ENCODE data around the gene FGD6.
"Not testable (repeated sequence)": the region's sequence is repeated elsewhere in the genome, so short reads cannot be mapped to it uniquely, and the experiment has no call there.

Gene FGD6

DNA sequence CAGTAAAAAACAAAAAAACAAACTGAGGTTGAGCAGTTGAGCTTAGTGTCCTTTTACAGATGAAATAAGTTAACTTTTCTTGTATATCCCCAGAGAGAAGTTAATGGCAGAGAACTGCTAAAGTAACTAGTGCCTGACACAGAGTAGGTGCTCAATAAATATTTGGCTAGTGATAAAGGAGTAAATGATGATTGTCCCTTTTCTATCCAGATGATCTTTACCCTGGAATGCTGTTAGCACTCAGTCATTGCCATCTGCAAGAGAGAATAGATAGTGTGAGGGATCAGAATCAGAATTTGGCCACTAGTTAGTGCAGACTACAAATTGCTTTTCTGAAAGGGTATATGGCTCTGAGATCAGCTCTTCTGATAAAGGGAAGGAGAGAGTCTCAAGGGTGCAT lies 21.9 kb upstream of the FGD6 start:
- no peak for DNase-seq (ENCODE audit: insufficient read length, low spot score)
- FAIRE-seq, result no peak
- TF ChIP-seq POU2F2 (IDR thresholded peaks at IDR 0.05; ENCODE audit: low read depth, low read length) (no peak), SPI1 (IDR thresholded peaks at IDR 0.05; ENCODE audit: low read depth, low read length) (no peak), POLR2AphosphoS5 (IDR thresholded peaks at IDR 0.05; ENCODE audit: low read depth, low read length) (no peak), PAX5 (IDR thresholded peaks at IDR 0.05; ENCODE audit: insufficient read depth, low read length, severe bottlenecking) (no peak), POLR2A (IDR thresholded peaks at IDR 0.05; ENCODE audit: low read depth, low read length) (no peak), TAF1 (IDR thresholded peaks at IDR 0.05; ENCODE audit: low read depth, low read length) (no peak)

DNA sequence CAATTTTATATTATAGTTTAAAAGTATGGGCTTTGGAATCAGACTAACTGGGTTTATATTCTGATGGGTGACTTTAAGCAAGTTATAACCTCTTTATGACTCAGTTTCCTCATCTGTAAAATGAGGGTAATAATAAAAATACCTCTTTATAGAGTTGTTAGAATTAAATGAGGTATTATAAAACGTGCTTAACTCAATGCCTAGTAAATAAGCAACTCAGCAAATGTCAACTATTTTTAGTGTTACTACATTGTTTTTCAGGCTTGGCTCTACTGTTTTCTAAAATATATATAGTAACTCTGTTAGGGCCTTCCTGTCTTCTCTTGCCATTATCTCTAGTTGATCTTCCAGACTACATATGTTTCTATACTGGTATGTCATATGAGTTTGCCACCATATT lies 20.9 kb upstream of the FGD6 start:
- no peak for TF ChIP-seq TAF1 (IDR thresholded peaks at IDR 0.05; ENCODE audit: low read depth, low read length)
- no peak for TF ChIP-seq POU2F2 (IDR thresholded peaks at IDR 0.05; ENCODE audit: low read depth, low read length)
- no peak for TF ChIP-seq PAX5 (IDR thresholded peaks at IDR 0.05; ENCODE audit: insufficient read depth, low read length, severe bottlenecking)
- no peak for TF ChIP-seq POLR2AphosphoS5 (IDR thresholded peaks at IDR 0.05; ENCODE audit: low read depth, low read length)
- no peak for TF ChIP-seq SPI1 (IDR thresholded peaks at IDR 0.05; ENCODE audit: low read depth, low read length)
- TF ChIP-seq POLR2A (IDR thresholded peaks at IDR 0.05; ENCODE audit: low read depth, low read length), result no peak
- DNase-seq (ENCODE audit: insufficient read length, low spot score), result no peak
- no peak for FAIRE-seq

- no peak for DNase-seq (ENCODE audit: insufficient read length, low spot score)
- no peak for TF ChIP-seq TAF1 (IDR thresholded peaks at IDR 0.05; ENCODE audit: low read depth, low read length)
- no peak for TF ChIP-seq POU2F2 (IDR thresholded peaks at IDR 0.05; ENCODE audit: low read depth, low read length)
- TF ChIP-seq POLR2AphosphoS5 (IDR thresholded peaks at IDR 0.05; ENCODE audit: low read depth, low read length), result no peak
- TF ChIP-seq PAX5 (IDR thresholded peaks at IDR 0.05; ENCODE audit: insufficient read depth, low read length, severe bottlenecking), result no peak
- no peak for TF ChIP-seq POLR2A (IDR thresholded peaks at IDR 0.05; ENCODE audit: low read depth, low read length)
- no peak for TF ChIP-seq SPI1 (IDR thresholded peaks at IDR 0.05; ENCODE audit: low read depth, low read length)
- no peak for FAIRE-seq
Observed at GRCh38 chr12:95237315-95237714, 20.0 kb upstream of the FGD6 start.

DNA sequence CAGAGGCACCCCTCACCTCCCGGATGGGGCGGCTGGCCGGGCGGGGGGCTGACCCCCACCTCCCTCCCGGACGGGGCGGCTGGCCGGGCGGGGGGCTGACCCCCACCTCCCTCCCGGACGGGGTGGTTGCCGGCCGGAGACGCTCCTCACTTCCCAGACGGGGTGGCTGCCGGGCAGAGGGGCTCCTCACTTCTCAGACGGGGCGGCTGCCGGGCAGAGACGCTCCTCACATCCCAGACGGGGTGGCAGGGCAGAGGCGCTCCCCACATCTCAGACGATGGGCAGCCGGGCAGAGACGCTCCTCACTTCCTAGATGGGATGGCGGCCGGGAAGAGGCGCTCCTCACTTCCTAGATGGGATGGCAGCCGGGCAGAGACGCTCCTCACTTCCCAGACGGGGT lies 18.4 kb upstream of the FGD6 start:
- FAIRE-seq; DNase-seq (ENCODE audit: insufficient read length, low spot score): not testable (repeated sequence)

DNA sequence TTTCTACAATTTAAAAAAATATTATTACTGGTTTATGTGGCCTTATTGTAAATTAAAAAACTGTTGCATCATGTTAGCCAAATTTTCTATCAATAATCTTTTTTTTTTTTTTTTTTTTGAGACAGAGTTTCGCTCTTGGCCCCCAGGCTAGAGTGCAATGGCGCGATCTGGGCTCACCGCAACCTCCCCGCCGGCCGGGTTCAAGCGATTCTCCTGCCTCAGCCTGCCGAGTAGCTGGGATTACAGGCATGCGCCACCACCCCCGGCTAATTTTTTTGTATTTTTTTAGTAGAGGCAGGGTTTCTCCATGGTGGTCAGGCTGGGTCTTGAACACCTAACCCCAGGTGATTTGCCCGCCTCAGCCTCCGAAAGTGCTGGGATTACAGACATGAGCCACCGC lies 16.9 kb upstream of the FGD6 start:
- DNase-seq (ENCODE audit: insufficient read length, low spot score); FAIRE-seq: not testable (repeated sequence)

GRCh38 chr12:95231190-95231589 lies 13.9 kb upstream of the FGD6 start:
- TF ChIP-seq TAF1 (IDR thresholded peaks at IDR 0.05; ENCODE audit: low read depth, low read length) (no peak), POLR2AphosphoS5 (IDR thresholded peaks at IDR 0.05; ENCODE audit: low read depth, low read length) (no peak), PAX5 (IDR thresholded peaks at IDR 0.05; ENCODE audit: insufficient read depth, low read length, severe bottlenecking) (no peak), SPI1 (IDR thresholded peaks at IDR 0.05; ENCODE audit: low read depth, low read length) (no peak), POU2F2 (IDR thresholded peaks at IDR 0.05; ENCODE audit: low read depth, low read length) (no peak), POLR2A (IDR thresholded peaks at IDR 0.05; ENCODE audit: low read depth, low read length) (no peak)
- DNase-seq (ENCODE audit: insufficient read length, low spot score) (no peak), FAIRE-seq (no peak)

DNA sequence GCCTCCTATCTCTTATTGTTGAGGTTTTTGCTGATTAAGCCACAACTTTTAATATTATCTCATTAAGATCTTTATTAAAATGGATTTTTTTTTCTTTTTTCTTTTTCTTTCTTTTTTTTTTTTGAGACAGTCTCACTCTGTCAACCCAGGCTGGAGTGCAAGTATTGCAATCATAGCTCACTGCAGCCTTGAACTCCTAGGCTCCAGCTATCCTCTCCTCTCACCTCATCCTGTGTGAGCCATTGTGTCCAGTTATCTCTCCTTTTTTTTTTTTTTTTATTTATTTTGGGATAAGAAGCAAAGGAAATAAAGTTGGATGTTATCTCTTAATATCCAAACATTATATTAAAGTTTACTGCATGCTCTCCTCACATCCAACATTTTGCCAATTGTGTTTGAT lies 13.0 kb upstream of the FGD6 start:
- TF ChIP-seq SPI1 (IDR thresholded peaks at IDR 0.05; ENCODE audit: low read depth, low read length) (no peak), POU2F2 (IDR thresholded peaks at IDR 0.05; ENCODE audit: low read depth, low read length) (no peak), TAF1 (IDR thresholded peaks at IDR 0.05; ENCODE audit: low read depth, low read length) (no peak), PAX5 (IDR thresholded peaks at IDR 0.05; ENCODE audit: insufficient read depth, low read length, severe bottlenecking) (no peak), POLR2A (IDR thresholded peaks at IDR 0.05; ENCODE audit: low read depth, low read length) (no peak), POLR2AphosphoS5 (IDR thresholded peaks at IDR 0.05; ENCODE audit: low read depth, low read length) (no peak)
- FAIRE-seq (no peak), DNase-seq (ENCODE audit: insufficient read length, low spot score) (no peak)

DNA sequence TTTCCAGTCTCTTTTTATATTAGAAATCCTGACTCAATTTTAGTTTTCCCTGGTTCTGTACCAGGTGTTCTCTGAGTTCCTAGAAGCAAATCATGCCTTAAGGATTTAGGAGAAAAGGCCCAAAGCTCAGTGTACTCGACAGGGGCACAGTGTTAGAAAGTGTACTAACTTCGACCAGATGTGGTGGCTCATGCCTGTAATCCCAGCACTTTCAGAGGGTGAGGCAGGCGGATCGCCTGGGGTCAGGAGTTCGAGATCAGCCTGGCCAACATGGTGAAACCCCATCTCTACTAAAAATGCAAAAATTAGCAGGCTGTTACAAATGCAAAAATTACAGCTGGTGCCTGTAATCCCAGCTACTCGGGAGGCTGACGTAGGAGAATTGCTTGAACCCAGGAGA lies 12.4 kb upstream of the FGD6 start:
- TF ChIP-seq TAF1 (IDR thresholded peaks at IDR 0.05; ENCODE audit: low read depth, low read length) (no peak), SPI1 (IDR thresholded peaks at IDR 0.05; ENCODE audit: low read depth, low read length) (no peak), POLR2A (IDR thresholded peaks at IDR 0.05; ENCODE audit: low read depth, low read length) (no peak), POU2F2 (IDR thresholded peaks at IDR 0.05; ENCODE audit: low read depth, low read length) (no peak), POLR2AphosphoS5 (IDR thresholded peaks at IDR 0.05; ENCODE audit: low read depth, low read length) (no peak), PAX5 (IDR thresholded peaks at IDR 0.05; ENCODE audit: insufficient read depth, low read length, severe bottlenecking) (no peak)
- DNase-seq (ENCODE audit: insufficient read length, low spot score), result no peak
- no peak for FAIRE-seq

DNA sequence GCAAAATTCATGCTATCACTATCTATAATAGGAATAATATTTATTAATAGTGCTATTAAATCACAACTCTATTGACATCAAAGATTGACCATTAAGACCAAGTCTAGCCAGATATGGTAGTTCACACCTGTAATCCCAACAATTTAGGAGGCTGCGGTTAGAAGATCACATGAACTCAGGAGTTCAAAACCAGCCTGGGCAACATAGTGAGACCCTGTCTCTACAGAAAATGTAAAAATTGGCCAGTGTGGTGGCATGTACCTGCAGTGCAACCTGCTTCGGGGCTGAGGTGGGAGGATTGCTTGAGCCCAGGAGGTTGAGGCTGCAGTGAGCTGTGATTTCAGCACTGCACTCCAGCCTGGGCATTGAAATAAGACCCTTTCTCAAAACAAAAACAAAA lies 11.3 kb upstream of the FGD6 start:
- TF ChIP-seq POLR2AphosphoS5 (IDR thresholded peaks at IDR 0.05; ENCODE audit: low read depth, low read length) (no peak), POLR2A (IDR thresholded peaks at IDR 0.05; ENCODE audit: low read depth, low read length) (no peak), SPI1 (IDR thresholded peaks at IDR 0.05; ENCODE audit: low read depth, low read length) (no peak), TAF1 (IDR thresholded peaks at IDR 0.05; ENCODE audit: low read depth, low read length) (no peak), POU2F2 (IDR thresholded peaks at IDR 0.05; ENCODE audit: low read depth, low read length) (no peak), PAX5 (IDR thresholded peaks at IDR 0.05; ENCODE audit: insufficient read depth, low read length, severe bottlenecking) (no peak)
- no peak for DNase-seq (ENCODE audit: insufficient read length, low spot score)
- no peak for FAIRE-seq

DNA sequence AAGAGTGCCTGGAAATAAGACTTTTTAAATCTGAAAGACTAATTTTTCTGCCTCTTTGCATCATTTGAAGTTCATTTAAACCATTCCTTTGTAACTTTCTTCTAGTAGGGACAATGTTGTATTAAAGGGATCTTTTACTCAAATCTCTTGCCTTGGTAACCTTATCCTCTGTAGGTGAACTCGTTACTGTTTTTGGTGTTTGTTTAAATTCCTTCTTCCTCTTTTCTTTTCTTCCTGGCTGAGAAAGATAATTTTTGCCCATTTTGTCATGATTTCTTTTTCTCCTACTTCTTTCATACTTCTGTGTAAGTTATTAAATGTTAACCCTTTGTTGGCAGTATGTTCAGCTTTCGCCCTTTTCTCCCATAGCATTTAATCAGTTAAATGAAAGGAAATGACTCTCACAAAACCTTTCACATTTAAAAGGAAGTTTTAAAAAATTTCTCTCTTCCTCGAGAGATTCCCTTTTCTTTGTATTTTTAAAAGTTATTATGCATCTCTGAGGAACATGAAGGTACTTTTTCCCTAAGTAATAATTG lies 10.6 kb upstream of the FGD6 start:
- DNase-seq (ENCODE audit: insufficient read length, low spot score) (no peak), FAIRE-seq (no peak)

More for the DNA sequence above, 10.6 kb upstream of the FGD6 start:
- no peak for TF ChIP-seq POLR2AphosphoS5 (IDR thresholded peaks at IDR 0.05; ENCODE audit: low read depth, low read length)
- TF ChIP-seq SPI1 (IDR thresholded peaks at IDR 0.05; ENCODE audit: low read depth, low read length), result peak; percentile 32; the same call in 1 of the 2 replicates
- no peak for TF ChIP-seq PAX5 (IDR thresholded peaks at IDR 0.05; ENCODE audit: insufficient read depth, low read length, severe bottlenecking)
- no peak for TF ChIP-seq POU2F2 (IDR thresholded peaks at IDR 0.05; ENCODE audit: low read depth, low read length)
- no peak for TF ChIP-seq POLR2A (IDR thresholded peaks at IDR 0.05; ENCODE audit: low read depth, low read length)
- no peak for TF ChIP-seq TAF1 (IDR thresholded peaks at IDR 0.05; ENCODE audit: low read depth, low read length)

Measured in GM12891 (cell line).